Esophagus squamous epithelium (tissue), 4 donors: ENCODE results near the gene BCL11B.

Source experiments
- CTCF ChIP-seq, 6 experiments: fragments of 450-650 bp in 4 of 6; fragments of 200-600 bp in 2 of 6; sonication (generic) in 2 of 6; IDR thresholded peaks; one replicate each; pipeline ENCODE4 v1.5.1; 2016 to 2019; ENCODE audit warnings: antibody characterized with exemption in 6 of 6, mild to moderate bottlenecking in 4 of 6, moderate library complexity in 4 of 6
- POLR2A ChIP-seq, 4 donors: fragments of 450-650 bp; IDR thresholded peaks; one replicate each; pipeline ENCODE4 v1.6.1; 2017; ENCODE audit warnings: antibody characterized with exemption in 4 of 4, mild to moderate bottlenecking in 4 of 4, moderate library complexity in 3 of 4

GRCh38 chr14:99205086-99205688 is 66.8 kb downstream of the BCL11B start:
- no peak for TF ChIP-seq CTCF (IDR thresholded peaks at IDR 0.05)
- no peak for TF ChIP-seq POLR2A (IDR thresholded peaks at IDR 0.05)
